Activated naive CD8-positive, alpha-beta T cell (primary cell): ENCODE data around the gene DCAF4L1.

Source experiments
- H3K27ac Mint-ChIP-seq: one replicate; pipeline ENCODE4 v1.8.0; 2021; ENCODE audit warnings: mixed read lengths
- H3K27me3 Mint-ChIP-seq: one replicate; pipeline ENCODE4 v1.8.0; 2021; ENCODE audit warnings: mixed read lengths
- H3K36me3 Mint-ChIP-seq: one replicate; pipeline ENCODE4 v1.8.0; 2021; ENCODE audit warnings: mixed read lengths
- H3K4me1 Mint-ChIP-seq: one replicate; pipeline ENCODE4 v1.8.0; 2021; ENCODE audit warnings: low read depth, mixed read lengths
- H3K4me3 Mint-ChIP-seq: one replicate; pipeline ENCODE4 v1.8.0; 2021; ENCODE audit warnings: mild to moderate bottlenecking, mixed read lengths
- H3K9me3 Mint-ChIP-seq: one replicate; pipeline ENCODE4 v1.8.0; 2021; ENCODE audit warnings: low read depth, mixed read lengths

DCAF4L1 gene

DNA sequence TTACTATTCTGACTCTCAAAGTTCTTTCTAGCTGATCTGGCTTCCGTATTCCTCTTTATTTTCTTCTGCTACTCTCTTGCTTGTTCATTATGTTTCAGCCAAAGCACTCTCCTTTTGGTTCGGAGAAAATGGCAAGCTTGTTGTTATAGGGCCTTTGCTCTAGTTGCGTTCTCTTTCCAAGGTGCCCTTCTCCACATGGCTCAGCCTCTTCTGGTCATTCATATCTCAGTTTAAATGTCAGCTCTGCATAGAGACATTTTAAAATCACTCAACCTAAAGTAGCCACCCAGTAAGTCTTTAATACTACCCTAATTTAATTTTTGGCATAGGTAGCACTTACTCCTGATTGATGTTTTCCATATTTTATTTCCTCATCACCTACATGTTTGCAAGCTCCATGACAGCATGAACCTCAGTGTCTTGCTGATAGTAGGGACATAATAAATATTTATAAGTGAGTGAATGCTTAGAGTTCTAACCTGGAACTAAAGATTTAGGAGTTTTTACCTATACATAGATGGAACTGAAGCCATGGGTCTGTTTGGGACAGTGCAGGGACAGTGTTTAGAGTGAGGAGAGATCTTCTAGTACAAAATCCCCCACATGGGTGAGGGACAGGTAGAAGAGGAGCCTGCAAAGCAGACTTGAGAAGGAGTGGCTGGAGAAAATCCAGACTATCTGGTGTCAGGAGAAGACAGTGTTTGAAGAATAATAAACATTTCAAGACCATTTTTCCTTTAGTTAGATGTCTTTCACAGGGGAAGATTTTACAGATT lies 26.6 kb downstream of the DCAF4L1 start:
- peaks cover 30% of the 10 kb centered on the region for H3K36me3 Mint-ChIP-seq
- no peak overlapping the region for H3K4me3 Mint-ChIP-seq
- no peaks in the 10 kb centered on the region for H3K27me3 Mint-ChIP-seq
- peaks cover 59% of the 10 kb centered on the region for H3K4me1 Mint-ChIP-seq
- no peak overlapping the region for H3K27ac Mint-ChIP-seq
- no peaks in the 10 kb centered on the region for H3K9me3 Mint-ChIP-seq

DNA sequence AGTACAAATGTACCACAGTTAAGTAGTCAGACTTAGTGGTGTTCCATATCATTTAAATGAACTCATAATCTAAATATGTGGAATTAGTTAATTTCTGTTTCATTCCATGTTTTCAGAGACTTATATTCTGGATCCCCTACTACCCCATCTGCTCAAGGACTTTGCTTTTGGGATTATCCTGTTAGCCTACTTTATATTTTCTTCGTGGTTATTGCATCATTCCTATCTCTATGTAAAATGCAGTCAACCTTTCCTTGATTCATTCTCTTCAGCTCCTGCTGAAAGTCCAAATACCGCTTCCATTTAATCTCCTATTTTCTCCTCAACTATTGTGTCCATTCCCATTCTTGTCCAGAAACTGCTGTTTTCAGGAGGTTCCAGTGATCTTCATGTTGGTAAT lies 33.9 kb downstream of the DCAF4L1 start:
- Mint-ChIP-seq H3K4me3 (no peak overlapping the region), H3K27ac (peak overlapping the region; percentile 22), H3K27me3 (no peaks in the 10 kb centered on the region), H3K9me3 (no peaks in the 10 kb centered on the region), H3K4me1 (peaks cover 42% of the 10 kb centered on the region), H3K36me3 (peaks cover 18% of the 10 kb centered on the region)

DNA sequence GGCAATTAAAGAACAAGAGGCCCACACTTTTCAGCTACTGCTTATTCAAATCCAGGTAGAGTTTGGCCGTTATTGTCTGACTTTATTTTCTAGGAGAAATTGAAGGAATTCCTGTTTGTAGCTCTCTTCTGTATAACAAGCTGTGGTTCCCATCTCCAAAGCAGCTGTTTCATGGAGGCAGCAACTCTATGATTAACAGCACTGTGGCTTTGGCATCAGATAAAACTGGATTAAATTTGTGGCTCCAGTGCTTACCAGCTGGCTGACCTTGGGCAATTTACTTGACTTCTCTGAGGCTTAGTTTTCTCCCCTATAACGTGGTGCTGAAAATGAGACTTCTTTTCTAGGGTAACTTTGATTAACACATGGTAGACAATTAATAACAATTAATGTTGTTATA lies 36.9 kb downstream of the DCAF4L1 start:
- H3K4me1 Mint-ChIP-seq: peaks cover 26% of the 10 kb centered on the region
- peaks cover 24% of the 10 kb centered on the region for H3K36me3 Mint-ChIP-seq
- H3K9me3 Mint-ChIP-seq: no peaks in the 10 kb centered on the region
- no peak overlapping the region for H3K4me3 Mint-ChIP-seq
- no peak overlapping the region for H3K27ac Mint-ChIP-seq
- H3K27me3 Mint-ChIP-seq: no peaks in the 10 kb centered on the region
